GM21360 (cell line): ENCODE data around the gene SCFD1.
"Not testable (repeated sequence)": the region's sequence is repeated elsewhere in the genome, so short reads cannot be mapped to it uniquely, and the experiment has no call there.

Experiments
- ATAC-seq: cut with Tn5 transposase; IDR thresholded peaks from one replicate; pipeline ENCODE4 v1.9.1; 2021; ENCODE audit warnings: mild to moderate bottlenecking, moderate library complexity; ENCODE audit not compliant: unreplicated experiment

The SCFD1 gene

DNA sequence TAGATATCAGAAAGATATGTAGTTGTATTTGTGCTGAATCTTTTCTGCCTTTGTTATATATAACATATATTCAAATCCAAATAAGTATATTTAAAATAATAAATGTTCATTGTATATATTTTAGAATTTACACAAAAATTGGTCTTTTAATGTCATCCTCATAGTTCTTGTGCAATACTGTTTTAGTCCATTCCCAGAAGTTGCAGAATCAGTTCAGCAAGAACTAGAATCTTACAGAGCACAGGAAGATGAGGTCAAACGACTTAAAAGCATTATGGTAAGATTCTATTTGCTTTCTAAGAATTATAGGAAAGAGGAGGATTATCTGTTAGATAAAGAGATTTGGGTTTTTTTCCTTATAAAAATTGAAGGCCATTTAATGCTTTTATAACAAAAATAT lies 51.0 kb downstream of the SCFD1 start:
- no peak for ATAC-seq

DNA sequence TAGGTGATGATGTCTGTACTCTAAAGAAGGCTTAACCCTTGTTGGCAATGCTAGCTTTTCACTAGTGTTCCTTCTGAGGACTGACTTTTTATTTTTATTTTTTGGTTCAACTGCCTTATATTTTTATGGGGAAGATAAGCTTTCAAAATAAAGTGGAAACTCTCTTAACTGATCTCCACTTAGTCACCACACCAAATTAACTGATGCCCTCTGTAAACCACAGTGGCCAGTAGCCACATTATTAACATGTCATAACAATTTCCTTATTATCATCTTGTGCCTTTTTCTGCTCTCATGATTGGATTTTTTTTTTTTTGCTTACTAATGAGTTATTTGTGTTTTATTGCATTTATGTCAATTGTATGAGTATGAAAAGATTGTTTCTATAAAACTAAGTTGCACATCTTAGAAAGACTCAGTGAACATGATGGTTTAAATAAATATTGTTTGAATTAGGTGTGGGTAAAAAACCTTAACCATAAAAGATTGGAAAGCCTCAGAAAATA lies 56.9 kb downstream of the SCFD1 start:
- no peak for ATAC-seq

DNA sequence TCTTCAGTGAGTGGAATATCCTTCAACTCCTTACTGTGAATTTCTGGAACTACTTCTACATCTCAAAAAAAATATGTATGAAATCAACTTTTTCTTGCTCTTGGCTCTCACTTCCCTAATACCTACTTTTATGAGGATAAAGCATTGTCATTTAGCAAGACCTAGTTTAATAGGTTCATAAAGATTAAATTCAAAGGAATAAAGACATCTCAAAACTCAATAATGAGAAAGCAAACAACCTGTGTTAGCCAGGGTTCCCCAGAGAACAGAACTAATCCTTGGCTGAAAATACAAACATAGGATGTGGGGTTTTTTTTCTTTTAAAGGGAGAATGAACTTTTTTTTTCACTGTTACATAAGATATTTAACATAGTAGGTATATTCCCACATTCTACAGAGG lies 57.9 kb downstream of the SCFD1 start:
- ATAC-seq, result no peak

DNA sequence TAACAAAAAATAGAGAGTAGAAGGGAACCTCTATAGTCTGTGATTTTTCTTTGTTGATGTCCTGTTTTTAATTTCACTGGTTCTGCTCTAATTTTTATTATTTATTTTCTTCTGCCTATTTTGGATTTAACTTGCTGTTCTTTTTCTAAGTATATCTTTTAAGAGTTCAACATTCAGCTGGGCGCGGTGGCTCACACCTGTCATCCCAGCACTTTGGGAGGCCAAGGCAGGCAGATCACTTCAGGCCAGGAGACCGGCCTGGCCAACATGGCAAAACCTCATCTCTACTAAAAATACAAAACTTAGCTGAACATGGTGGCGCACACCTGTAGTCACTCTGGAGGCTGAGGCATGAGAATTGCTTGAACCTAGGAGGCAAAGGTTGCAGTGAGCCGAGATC lies 58.7 kb downstream of the SCFD1 start:
- not testable (repeated sequence) for ATAC-seq

DNA sequence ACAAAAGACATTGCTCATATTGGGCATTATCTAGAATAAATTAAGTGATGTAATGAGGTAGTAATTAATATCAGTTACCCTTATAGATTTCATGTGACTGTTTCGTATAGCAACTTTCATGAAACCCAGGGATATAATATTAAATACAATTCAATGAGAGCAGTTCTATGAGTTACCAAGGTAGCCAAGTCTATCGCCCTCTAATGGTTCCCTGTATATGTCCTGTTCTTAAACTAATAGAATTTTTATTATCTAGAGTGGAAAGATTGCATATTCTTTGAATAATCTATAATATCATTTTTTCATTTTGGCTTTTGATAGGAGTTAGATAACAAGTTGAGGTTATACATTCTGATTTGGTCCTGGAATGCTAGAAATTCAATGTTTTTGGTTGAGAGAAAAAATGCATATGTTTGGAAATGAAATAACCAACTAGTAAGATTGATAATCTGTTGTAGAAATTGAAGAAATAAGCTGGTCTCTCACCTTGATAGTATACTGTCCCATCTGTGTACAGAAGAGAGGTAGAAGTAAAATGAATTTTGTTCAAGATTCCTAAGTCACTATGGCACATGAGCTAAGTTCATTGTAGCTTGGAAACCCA lies 59.7 kb downstream of the SCFD1 start:
- no peak for ATAC-seq

DNA sequence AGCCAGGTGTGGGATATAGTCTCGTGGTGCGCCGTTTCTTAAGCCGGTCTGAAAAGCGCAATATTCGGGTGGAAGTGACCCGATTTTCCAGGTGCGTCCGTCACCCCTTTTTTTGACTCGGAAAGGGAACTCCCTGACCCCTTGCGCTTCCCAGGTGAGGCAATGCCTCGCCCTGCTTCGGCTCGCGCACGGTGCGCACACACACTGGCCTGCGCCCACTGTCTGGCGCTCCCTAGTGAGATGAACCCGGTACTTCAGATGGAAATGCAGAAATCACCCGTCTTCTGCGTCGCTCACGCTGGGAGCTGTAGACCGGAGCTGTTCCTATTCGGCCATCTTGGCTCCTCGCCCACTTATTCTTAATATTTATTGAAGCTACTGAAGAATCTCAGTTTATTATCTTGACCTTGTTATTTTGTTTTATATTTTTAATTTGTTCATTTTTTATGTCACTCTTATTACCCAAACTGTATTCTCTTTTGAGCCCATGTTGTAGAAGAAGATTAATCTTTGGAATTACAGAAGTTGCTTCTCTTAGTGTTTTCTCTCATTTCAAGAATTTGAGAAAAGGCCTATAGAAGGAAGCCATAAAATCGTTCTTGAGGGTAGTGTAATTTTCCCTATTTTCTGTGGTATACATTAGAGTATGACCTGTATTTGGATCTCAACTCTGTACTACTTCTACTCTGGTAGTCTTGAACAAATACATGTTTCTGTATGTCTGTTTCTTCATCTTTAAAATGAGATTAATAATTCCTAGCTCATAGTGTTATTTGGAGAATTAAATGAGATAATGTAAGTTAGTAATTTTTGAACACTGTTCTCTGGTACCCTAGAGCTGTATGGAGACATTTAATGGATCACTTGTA lies 68.6 kb downstream of the SCFD1 start:
- ATAC-seq, result not testable (repeated sequence)

DNA sequence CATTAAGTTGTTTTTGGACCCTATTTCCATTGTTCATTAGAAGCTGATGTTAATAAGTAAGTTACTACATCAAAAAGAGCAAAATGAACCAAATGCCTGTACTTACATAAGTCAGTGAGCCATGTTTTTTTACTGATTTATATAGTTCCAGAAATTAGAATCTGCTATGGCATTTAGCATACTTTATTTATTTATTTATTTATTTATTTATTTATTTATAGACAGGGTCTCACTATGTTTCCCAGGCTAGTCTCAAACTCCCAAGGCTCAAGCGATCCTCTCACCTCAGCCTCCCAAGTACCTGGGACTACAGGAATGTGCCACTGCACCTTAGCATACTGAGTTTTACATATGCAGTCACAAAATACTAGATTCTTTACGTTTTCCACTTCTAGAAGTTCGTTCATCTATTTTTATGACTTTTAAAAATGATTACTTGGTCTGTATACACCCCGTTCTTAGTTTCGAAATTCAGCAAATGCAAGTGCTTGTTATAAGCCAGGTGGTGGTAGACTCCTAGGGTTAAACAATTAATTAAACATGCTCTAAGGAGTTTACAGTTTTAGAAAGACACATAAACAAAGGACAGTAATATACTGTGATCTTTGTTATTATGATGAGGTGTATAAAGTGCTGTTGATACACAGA lies 69.8 kb downstream of the SCFD1 start:
- ATAC-seq, result no peak

DNA sequence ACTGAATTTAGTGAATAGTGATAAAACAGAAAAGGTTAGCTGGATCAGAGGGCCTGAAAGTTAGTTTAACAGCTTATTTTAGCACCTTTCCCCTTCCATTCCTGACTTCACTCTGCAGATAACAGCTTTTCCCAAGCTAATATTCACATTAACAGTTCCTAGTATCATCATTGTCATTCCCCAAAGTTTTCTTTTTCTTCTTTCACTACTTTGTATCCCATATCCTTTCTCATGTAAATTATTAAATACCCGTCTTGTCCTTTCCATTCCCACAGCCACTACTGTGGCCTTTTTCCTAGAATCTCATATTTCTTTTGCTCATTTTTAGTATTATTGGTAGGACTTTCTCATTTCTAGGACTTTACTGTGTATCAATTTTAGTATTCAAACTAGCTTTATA lies 70.5 kb downstream of the SCFD1 start:
- ATAC-seq, result no peak

DNA sequence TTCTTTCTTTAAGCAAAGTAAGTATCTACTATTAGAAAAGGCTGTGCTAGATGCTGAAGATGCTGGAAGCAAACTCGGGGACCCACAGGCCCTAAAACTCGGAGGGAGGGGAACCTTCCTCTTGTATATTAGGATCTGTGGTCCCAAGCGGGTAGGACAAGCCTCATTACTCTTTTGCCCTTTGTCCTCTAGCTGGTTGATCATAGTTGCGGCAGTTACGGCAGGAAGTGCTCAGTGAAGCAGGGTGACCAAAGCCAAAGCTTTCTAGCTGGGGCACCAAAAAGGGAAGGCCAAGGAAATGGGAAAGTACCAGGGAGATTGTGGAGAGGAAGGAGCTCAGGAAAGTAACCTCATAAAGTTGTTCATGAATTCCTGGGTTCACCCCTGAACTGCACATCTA lies 76.3 kb downstream of the SCFD1 start:
- ATAC-seq, result no peak

DNA sequence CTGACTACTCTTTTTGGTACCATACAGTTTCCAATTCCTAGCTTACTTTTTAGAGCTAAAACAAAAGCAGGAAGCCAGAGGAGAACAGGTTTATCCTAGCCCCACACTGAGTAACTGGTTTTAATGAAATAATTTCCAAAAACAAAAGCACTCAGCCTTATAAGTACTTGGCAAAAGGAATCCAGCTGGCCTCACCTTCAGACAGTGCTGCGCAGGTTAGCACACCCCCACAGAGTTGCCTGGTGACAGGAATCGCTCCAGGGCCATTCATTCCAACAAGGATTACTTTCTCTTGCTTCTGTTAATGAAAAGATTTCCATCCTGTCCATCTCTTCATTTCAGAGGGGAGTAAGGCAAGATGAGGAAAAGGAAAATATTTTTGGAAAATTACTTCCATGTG lies 84.6 kb downstream of the SCFD1 start:
- no peak for ATAC-seq

DNA sequence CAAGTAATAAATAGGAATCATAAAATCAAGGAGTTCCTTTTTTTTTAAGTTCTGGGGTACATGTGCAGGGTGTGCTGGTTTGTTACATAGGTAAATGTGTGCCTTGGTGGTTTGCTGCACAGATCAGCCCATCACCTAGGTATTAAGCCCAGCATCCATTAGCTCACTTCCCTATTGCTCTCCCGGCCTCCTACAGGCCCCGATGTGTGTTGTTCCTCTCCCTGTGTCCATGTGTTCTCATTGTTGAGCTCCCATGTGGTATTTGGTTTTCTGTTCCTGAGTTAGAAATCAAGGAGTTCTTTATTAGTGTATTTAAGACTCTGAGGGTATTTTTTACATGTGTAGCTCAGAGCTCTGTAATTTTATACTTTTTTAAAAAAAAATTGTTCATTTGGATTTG lies 86.0 kb downstream of the SCFD1 start:
- no peak for ATAC-seq

DNA sequence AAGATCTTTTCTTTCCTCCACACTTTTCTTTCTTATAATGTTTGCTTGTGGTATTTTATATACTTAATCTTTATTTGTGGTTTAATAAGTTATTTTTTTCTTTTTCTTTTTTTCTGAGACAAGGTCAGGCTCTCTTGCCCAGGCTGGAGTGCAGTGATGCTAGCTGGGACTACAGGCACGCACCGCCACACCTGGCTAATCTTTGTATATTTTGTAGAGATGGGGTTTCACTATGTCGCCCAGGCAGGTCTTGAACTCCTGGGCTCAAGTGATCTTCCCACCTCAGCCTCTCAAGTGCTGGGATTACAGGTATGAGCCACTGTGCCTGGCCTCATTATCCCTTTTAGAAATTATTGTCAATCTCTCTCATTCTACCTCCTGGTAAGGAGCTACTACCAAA lies 87.1 kb downstream of the SCFD1 start:
- no peak for ATAC-seq

DNA sequence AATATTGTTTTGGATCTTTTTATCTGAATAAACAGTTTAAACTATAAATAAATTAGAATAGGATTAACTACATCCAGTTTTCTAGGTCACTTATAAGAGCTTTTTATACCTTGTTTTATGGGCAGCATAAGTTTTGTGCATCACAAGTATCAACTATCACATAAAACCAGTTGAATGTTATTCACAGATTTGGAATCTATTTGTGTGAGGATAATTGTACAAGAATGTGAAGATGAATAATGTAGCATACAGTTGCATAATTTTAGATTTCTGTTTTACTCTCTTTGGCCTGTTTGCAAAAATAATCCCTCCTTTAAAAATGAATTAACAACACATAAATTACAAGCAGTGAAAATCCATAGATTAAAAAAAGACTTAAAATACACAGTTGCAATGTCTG lies 88.8 kb downstream of the SCFD1 start:
- no peak for ATAC-seq

DNA sequence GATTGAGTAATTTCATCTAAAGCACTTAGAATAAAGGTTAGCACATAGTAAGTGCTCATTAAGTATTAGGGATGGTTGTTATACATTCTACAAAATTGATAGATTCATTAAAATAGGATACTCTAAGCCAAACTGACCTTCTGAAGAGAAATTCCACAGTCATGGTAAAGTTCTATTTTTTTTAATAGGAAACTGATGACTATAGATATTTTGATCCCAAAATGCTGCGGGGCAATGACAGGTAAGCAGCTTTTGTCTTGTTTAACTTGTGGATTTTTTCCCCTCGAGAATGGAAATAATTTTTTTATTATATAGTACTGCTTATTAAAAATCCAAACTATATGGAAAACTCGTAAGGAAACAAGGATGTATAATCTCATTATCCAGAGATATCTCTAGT lies 97.0 kb downstream of the SCFD1 start:
- ATAC-seq, result no peak

DNA sequence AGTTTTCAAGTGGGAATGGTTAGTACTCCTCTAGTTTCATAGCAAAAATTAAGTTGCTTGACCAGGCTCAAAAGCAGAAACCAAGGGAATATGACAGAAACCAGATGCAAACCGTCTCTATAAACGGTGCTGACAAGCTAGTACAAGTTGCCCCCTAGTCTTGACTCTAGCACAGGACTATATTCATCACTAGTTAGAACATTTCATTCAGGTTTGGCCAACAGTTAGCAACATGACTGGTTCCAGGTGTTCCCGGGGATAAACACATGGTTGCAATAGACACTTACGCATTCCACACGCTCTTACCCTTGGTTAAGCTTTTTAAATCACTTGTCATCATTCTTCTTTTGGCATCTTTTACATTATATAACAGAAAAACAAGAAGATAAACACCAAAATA lies 103.6 kb downstream of the SCFD1 start:
- ATAC-seq, result no peak

DNA sequence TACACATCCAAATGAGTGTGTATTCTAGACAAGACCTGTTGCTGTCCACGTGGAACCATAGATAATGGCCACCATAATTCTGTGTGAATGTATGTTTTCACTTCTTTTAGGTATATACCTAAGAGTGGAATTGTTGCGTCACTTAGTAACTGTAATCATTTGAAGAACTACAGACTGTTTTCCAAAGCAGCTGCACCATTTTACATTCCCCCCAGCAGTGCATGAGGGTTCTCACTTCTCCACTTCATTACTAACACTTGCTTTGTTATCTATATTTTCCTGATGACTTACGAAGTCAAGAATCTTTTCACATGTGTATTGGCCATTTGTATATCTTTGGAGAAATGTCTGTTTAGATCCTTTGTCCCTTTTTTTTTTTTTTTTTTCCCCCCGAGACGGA lies 106.4 kb downstream of the SCFD1 start:
- ATAC-seq, result no peak

DNA sequence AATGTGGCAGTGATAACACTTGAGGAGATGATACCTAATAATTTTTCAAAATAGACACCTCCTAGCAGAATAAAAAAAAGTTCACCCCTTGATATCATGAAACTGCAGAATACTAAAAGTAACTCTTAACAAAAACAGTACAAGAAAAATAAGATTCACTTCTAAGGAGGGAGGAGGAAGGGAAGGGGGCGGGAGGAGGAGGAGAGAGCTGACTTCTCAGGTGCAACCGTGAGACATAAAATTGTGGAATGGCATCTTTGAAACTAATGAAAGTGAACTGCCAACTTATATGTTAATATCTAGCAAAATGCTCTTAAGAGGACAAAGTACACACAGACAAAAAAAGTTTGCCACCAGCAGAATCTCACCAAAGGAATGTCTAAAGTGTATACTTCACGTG lies 115.8 kb downstream of the SCFD1 start:
- ATAC-seq, result no peak

DNA sequence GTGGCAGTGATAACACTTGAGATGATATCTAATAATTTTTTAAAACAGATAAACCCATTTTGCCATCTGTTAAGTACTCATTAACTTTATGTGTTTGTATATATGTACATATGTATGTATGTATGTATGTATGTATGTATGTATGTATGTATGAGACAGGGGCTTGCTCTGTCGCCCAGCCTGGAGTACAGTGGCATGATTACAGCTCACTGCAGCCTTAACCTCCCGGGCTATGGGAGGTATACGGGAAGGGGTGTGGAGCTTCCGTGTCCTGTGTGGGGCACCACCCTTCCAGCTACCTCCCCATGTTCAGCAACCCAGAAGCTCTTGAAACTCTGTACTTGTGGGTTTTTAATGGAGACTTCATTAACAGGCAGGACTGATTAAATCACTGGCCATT lies 116.9 kb downstream of the SCFD1 start:
- ATAC-seq, result no peak

DNA sequence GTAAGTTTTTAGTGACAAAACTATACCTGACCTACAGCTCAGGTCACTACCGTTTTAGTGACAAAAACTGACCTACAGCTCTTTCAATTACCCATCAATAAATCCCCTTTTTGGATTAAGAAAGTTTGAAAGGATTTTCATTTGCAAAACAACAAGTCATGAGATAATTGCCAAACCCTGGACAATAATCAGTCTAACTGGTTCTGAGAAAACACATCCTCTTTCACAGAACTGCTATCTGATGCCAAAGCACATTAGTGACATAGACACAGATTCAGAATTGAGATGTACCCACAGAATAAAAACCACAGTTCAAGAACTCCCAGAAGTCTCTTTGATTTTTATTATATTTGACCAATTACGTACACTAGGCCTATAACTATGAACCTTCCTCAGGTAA lies 126.2 kb downstream of the SCFD1 start:
- no peak for ATAC-seq

DNA sequence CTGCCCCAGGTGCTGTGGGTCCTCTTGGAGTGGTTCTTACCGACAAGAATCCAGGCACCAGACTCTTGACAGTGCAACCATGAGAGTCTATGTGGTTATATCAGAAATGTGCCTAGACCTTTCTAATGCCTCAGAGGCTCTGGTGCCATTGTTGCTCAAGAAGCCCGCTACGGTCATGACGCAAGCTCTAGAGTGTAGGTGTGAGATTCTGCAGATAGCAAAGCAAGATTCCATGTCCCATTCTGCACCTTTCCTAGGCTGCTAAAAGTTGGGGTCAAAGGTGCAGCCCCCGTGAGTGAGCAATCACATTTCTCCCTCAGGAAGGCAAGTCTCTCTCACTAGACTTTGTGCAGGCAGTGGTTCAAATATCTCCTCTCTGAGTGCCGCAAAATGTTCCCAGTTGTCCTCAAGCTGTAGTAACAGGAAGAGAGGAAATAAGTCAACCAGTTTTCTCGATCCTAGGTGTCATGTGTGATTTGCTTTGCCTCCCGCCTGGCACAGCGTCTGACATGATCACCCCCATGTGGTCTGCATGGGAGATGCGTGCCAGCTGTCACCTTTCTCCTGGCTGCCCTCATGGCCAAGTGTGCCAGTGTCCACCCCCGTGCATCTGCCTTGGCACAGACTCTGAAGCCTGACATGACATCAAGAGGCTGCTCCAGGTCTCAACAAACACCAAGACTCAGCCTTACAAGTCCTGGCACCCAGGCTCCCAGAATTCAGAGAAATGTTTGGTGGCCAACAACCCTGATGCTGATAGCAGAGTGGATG lies 129.7 kb downstream of the SCFD1 start:
- ATAC-seq, result no peak

DNA sequence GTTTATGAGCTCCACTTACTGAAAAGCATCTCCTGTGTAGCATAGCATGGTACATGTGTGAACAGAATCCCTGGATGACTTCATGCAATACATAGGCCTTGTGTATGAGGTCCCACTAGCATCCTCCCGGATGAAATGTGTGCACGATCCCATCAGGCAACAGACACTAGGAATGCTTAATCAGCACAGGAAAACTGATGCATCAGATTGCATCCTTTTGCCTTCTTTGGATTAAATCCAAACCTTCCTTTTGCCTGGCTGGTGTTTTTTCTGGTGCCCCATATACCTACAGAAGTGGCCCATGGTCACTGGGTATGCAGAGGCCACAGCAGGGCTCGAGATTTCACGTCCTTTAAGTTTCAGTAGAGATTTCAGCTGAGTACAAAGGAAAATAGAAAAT lies 131.3 kb downstream of the SCFD1 start:
- ATAC-seq, result no peak
